RWPE1 (cell line): ENCODE data around the gene AGRP.
A peak's percentile ranks its signal among the peaks of the same experiment; 100 is the strongest.
"Not testable (repeated sequence)": the region's sequence is repeated elsewhere in the genome, so short reads cannot be mapped to it uniquely, and the experiment has no call there.

Experiments
- CTCF ChIA-PET: fragments of 350-600 bp; sonication (Branson Sonifier 250); formaldehyde crosslinking; extraction: SDS; loops from one replicate; lab custom pipeline; 2021; lab: Yijun Ruan, JAX
- POLR2A ChIA-PET: fragments of 400-600 bp; formaldehyde crosslinking; extraction: SDS; loops from one replicate; lab custom pipeline; 2020; ENCODE audit warnings: antibody characterized with exemption; ENCODE audit not compliant: low non-redundant PET; lab: Yijun Ruan, JAX
- DNase-seq: peaks from one replicate; pipeline ENCODE4 v3.0.0; 2012; ENCODE audit warnings: low spot score
- H3K27ac ChIP-seq: fragments of 450-650 bp; 2 replicates; pipeline ENCODE4 v1.5.1; 2017
- CTCF ChIP-seq: fragments of 450-650 bp; conservative IDR thresholded peaks from 2 replicates; pipeline ENCODE4 v1.5.1; 2017; ENCODE audit warnings: low read depth, mild to moderate bottlenecking

AGRP gene

GRCh38 chr16:67518676-67519075 is 35.3 kb upstream of the AGRP start:
- ChIA-PET CTCF (interaction anchor here (0.7 to 1.2 kb wide), 2 partner anchors 365 to 1879 kb away, joined by 3 to 4 read pairs; no protein-coding TSS in a partner anchor), POLR2A (no interaction called here)
- no peak for DNase-seq
- no peak for TF ChIP-seq CTCF
- H3K27ac ChIP-seq = no peak overlapping the region

GRCh38 chr16:67517661-67518423 is 34.5 kb upstream of the AGRP start:
- 0 out of 2 replicates have a peak overlapping the region, but pooled peaks have one; percentile 70 for H3K27ac ChIP-seq
- no peak for TF ChIP-seq CTCF
- no peak for DNase-seq
- POLR2A ChIA-PET = no interaction called here
- CTCF ChIA-PET = interaction anchor here (0.6 to 0.7 kb wide), 2 partner anchors 24 to 29 kb away, joined by 3 to 4 read pairs; no protein-coding TSS in a partner anchor

- no peak for TF ChIP-seq CTCF
- CTCF ChIA-PET = interaction anchor here (0.6 to 1.2 kb wide), 4 partner anchors 23 to 36 kb away, joined by 3 to 8 read pairs (median 4); partner anchors contain the start of gene ATP6V0D1
- no peak for DNase-seq
- peak overlapping the region; percentile 70 for H3K27ac ChIP-seq
- POLR2A ChIA-PET = no interaction called here
Observed at GRCh38 chr16:67517155-67517445, 33.8 kb upstream of the AGRP start.

- ChIA-PET POLR2A (no interaction called here), CTCF (interaction anchor here (0.6 to 1.2 kb wide), 4 partner anchors 22 to 35 kb away, joined by 3 to 8 read pairs (median 4); partner anchors contain the start of gene ATP6V0D1)
- peak overlapping the region; percentile 70 for H3K27ac ChIP-seq
- TF ChIP-seq CTCF = no peak
- DNase-seq = peak; percentile 79
Observed at GRCh38 chr16:67516296-67517154, 33.2 kb upstream of the AGRP start.

- ChIA-PET CTCF (interaction anchor here (0.5 to 1.5 kb wide), 19 partner anchors 10 to 1268 kb away, joined by 3 to 13 read pairs (median 3); partner anchors contain the start of gene ATP6V0D1), POLR2A (no interaction called here)
- peak; percentile 59 for DNase-seq
- H3K27ac ChIP-seq = peak overlapping the region; percentile 50; the same call in 1 of the 2 replicates
- peak; percentile 71 for TF ChIP-seq CTCF
Observed at GRCh38 chr16:67514382-67514828, 31.1 kb upstream of the AGRP start.

- DNase-seq, H3K27ac ChIP-seq, POLR2A ChIA-PET: not testable (repeated sequence)
- CTCF ChIA-PET = interaction anchor here (0.6 to 1.5 kb wide), 13 partner anchors 9 to 1269 kb away, joined by 3 to 13 read pairs (median 4); partner anchors contain the start of gene ATP6V0D1
Observed at GRCh38 chr16:67513892-67514291, 30.5 kb upstream of the AGRP start.
